ENCODE data around the gene MRPS9. TPM values are rescaled to one million over a fixed set of nuclear protein-coding genes. Genes with fewer than 3 reads are reported as not detected.

MRPS9 gene
- total RNA-seq, 1 donor, result 17.7 TPM

DNA sequence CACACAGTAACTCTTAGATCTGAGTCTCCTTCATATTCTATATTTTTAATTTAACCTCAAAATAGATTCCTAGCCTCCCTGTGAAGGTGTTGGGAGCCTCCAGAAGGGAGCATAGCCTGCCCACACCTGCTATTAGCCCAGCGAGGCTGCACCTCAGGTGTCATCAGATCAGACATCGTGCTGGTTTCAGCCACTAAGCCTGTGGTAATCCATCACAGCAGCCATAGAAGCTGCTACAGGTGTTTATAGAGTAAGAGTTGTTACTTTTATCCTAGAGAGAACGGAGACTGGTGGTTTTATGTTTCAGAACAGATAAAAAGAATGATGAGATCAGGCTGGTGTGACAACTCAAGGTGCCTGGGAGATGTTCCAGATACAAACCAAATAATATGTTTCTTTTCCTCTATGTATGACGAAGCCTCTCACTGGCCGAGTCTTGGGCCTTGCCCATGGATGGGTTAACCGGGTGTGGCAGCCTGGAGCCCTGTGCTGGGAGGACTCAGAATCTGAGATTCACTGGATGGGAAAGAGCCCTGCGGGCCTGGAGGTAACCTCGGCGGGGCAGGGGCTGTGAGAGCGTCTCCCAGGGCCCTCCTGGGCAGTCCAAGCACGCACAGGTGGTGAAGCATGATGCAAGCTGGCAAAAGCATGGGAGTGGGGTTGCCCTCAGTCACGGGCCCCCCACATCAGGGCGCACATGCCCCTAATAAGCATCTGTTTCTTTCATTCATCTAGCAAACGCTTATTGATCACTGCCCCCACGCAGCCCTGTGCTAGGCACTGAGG lies 73.7 kb downstream of the MRPS9 start:
- TF ChIP-seq, protein P1, sequence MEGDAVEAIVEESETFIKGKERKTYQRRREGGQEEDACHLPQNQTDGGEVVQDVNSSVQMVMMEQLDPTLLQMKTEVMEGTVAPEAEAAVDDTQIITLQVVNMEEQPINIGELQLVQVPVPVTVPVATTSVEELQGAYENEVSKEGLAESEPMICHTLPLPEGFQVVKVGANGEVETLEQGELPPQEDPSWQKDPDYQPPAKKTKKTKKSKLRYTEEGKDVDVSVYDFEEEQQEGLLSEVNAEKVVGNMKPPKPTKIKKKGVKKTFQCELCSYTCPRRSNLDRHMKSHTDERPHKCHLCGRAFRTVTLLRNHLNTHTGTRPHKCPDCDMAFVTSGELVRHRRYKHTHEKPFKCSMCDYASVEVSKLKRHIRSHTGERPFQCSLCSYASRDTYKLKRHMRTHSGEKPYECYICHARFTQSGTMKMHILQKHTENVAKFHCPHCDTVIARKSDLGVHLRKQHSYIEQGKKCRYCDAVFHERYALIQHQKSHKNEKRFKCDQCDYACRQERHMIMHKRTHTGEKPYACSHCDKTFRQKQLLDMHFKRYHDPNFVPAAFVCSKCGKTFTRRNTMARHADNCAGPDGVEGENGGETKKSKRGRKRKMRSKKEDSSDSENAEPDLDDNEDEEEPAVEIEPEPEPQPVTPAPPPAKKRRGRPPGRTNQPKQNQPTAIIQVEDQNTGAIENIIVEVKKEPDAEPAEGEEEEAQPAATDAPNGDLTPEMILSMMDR (IDR thresholded peaks at IDR 0.05; ENCODE audit: extremely low read depth, low read depth, low read length), result no peak
- no peaks in the 10 kb centered on the region for H3K36me3 ChIP-seq (ENCODE audit: insufficient read depth, low read length)
- DNase-seq (ENCODE audit: insufficient read length, low spot score, missing footprints), result no peak
- H3K4me3 ChIP-seq (ENCODE audit: insufficient read depth, low read length), result no peak overlapping the region
- no peaks in the 10 kb centered on the region for H3K4me1 ChIP-seq (ENCODE audit: insufficient read depth, low read length)
- H2AFZ ChIP-seq (ENCODE audit: low read length), result no peak overlapping the region
- H3K9me3 ChIP-seq (ENCODE audit: low read depth, low read length), result no peaks in the 10 kb centered on the region
- H3K4me2 ChIP-seq (ENCODE audit: insufficient read depth, low read length), result no peak overlapping the region
- H3K27ac ChIP-seq (ENCODE audit: low read depth, low read length), result no peak overlapping the region
- H3K27me3 ChIP-seq (ENCODE audit: insufficient read depth, low read length), result no peaks in the 10 kb centered on the region
- no peaks in the 10 kb centered on the region for H3K79me2 ChIP-seq (ENCODE audit: insufficient read depth, low read length)
- no peaks in the 10 kb centered on the region for H4K20me1 ChIP-seq (ENCODE audit: insufficient read depth, low read length)

DNA sequence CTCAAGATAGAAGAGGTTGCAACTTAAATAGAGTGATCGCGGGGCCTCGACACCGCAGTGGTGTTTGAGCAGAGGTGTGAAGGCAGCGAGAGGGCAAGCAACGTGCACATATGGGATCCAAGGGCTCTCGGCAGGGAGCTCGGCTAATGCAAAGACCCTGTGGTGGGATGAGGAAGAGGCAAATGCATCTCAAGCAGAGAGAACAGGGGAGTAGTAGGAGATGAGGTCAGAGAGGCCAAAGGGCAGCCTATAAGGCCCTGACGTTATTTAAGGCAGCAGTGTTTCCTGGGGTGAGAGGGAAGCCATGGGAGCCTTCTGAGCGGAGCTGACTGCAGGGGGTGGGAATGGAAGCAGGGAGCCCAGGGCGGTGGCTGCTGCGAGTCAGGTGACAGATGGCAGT lies 74.5 kb downstream of the MRPS9 start:
- Histone ChIP-seq H3K4me2 (ENCODE audit: insufficient read depth, low read length) (no peak overlapping the region), H3K4me3 (ENCODE audit: insufficient read depth, low read length) (no peak overlapping the region)

GRCh38 chr2:105113616-105114291 lies 75.9 kb downstream of the MRPS9 start:
- peak; percentile 64 for DNase-seq (ENCODE audit: insufficient read length, low spot score, missing footprints)
- H3K4me3 ChIP-seq (ENCODE audit: insufficient read depth, low read length), result no peak overlapping the region
- TF ChIP-seq, protein P1 (IDR thresholded peaks at IDR 0.05; ENCODE audit: extremely low read depth, low read depth, low read length), result no peak
- H3K79me2 ChIP-seq (ENCODE audit: insufficient read depth, low read length), result no peaks in the 10 kb centered on the region
- no peaks in the 10 kb centered on the region for H3K36me3 ChIP-seq (ENCODE audit: insufficient read depth, low read length)
- no peak overlapping the region for H2AFZ ChIP-seq (ENCODE audit: low read length)
- H3K27me3 ChIP-seq (ENCODE audit: insufficient read depth, low read length), result no peaks in the 10 kb centered on the region
- no peaks in the 10 kb centered on the region for H3K4me1 ChIP-seq (ENCODE audit: insufficient read depth, low read length)
- no peaks in the 10 kb centered on the region for H4K20me1 ChIP-seq (ENCODE audit: insufficient read depth, low read length)
- no peaks in the 10 kb centered on the region for H3K9me3 ChIP-seq (ENCODE audit: low read depth, low read length)
- no peak overlapping the region for H3K27ac ChIP-seq (ENCODE audit: low read depth, low read length)
- H3K4me2 ChIP-seq (ENCODE audit: insufficient read depth, low read length), result no peak overlapping the region

More for the DNA sequence above, 74.5 kb downstream of the MRPS9 start:
- Histone ChIP-seq H3K79me2 (ENCODE audit: insufficient read depth, low read length) (no peaks in the 10 kb centered on the region), H4K20me1 (ENCODE audit: insufficient read depth, low read length) (no peaks in the 10 kb centered on the region), H3K36me3 (ENCODE audit: insufficient read depth, low read length) (no peaks in the 10 kb centered on the region), H3K27ac (ENCODE audit: low read depth, low read length) (no peak overlapping the region), H3K27me3 (ENCODE audit: insufficient read depth, low read length) (no peaks in the 10 kb centered on the region), H3K4me1 (ENCODE audit: insufficient read depth, low read length) (no peaks in the 10 kb centered on the region), H3K9me3 (ENCODE audit: low read depth, low read length) (no peaks in the 10 kb centered on the region), H2AFZ (ENCODE audit: low read length) (no peak overlapping the region)
- DNase-seq (ENCODE audit: insufficient read length, low spot score, missing footprints), result no peak
- TF ChIP-seq, protein P1 (IDR thresholded peaks at IDR 0.05; ENCODE audit: extremely low read depth, low read depth, low read length), result no peak

DNA sequence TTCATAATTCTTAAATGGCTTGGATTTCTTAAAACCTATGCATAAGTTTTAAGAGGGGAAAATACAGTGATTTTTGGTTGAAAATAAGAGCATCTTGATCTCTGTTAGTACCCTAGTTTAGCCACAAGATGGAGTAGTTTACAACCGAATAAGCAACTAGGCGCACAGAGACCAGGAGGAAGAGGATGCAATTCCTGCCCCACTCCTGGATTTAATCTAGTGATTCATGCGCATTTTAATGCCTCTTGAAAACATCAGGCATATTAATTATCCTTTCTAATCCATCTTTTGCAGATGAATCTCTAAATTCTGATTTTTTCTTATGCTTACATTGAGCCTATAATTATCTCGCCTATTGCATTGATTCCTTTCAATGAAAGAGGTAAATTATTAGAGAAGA lies 76.7 kb downstream of the MRPS9 start:
- Histone ChIP-seq H4K20me1 (ENCODE audit: insufficient read depth, low read length) (no peaks in the 10 kb centered on the region), H3K4me2 (ENCODE audit: insufficient read depth, low read length) (no peak overlapping the region), H3K36me3 (ENCODE audit: insufficient read depth, low read length) (no peaks in the 10 kb centered on the region), H3K27me3 (ENCODE audit: insufficient read depth, low read length) (no peaks in the 10 kb centered on the region), H3K4me1 (ENCODE audit: insufficient read depth, low read length) (no peaks in the 10 kb centered on the region), H2AFZ (ENCODE audit: low read length) (no peak overlapping the region), H3K9me3 (ENCODE audit: low read depth, low read length) (no peaks in the 10 kb centered on the region), H3K4me3 (ENCODE audit: insufficient read depth, low read length) (no peak overlapping the region), H3K79me2 (ENCODE audit: insufficient read depth, low read length) (no peaks in the 10 kb centered on the region), H3K27ac (ENCODE audit: low read depth, low read length) (no peak overlapping the region)
- peak; percentile 95 for DNase-seq (ENCODE audit: insufficient read length, low spot score, missing footprints)
- TF ChIP-seq, protein P1 (IDR thresholded peaks at IDR 0.05; ENCODE audit: extremely low read depth, low read depth, low read length), result peak; percentile 78

All from osteoblast (primary cell).